Prostate gland (tissue), 2 donors: Measurements from ENCODE around the gene MXI1.

Experiments used
- CTCF ChIP-seq, 4 experiments: fragments of 200-600 bp in 2 of 4; fragments of 450-650 bp in 2 of 4; sonication (generic) in 2 of 4; IDR thresholded peaks; 1 replicate in 3 of 4; 2 replicates in 1 of 4; pipeline ENCODE4 v1.5.1; 2016 to 2019; ENCODE audit warnings: antibody characterized with exemption in 4 of 4, mild to moderate bottlenecking in 2 of 4, moderate library complexity in 2 of 4
- POLR2A ChIP-seq: fragments of 450-650 bp; IDR thresholded peaks from one replicate; pipeline ENCODE4 v1.6.1; 2016; ENCODE audit warnings: antibody characterized with exemption, mild to moderate bottlenecking

DNA sequence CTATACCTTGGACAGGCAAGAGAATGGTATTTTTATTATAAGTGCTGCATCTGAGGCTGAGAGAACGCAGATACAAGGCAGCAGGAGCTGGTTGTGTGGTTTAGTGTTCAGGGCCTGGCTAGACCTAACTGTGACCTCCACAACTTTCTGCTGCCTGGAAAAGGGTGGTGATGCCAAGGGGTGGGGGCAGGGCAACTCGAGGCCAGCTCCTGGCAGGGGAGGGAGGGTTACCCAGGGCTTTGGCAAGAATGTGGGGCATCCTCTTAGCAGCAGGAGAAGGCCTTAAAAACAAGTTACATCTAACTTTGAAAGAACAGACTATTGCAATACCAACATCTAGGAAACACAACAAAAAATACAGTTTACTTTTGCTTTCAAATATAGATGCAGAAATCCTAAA lies 13.0 kb downstream of the MXI1 start:
- no peak for TF ChIP-seq CTCF (IDR thresholded peaks at IDR 0.05)
- TF ChIP-seq POLR2A, result no peak
